GM23338 (cell line): ENCODE results near the gene MYDGF.

Experiments used
- CREB1 ChIP-seq: fragments of 250-450 bp; sonication (Bioruptor Pico); IDR thresholded peaks from 2 replicates; pipeline ENCODE4 v1.5.0; 2020; ENCODE audit warnings: low read depth, mild to moderate bottlenecking, moderate library complexity
- CTCF ChIP-seq, 2 experiments: fragments of 200-600 bp in 1 of 2; sonication (generic) in 1 of 2; conservative IDR thresholded peaks; 2 replicates each; pipeline versions ENCODE4 v1.5.1 to v1.6.1; 2016 to 2017; ENCODE audit warnings: antibody characterized with exemption in 2 of 2, low read depth in 2 of 2, mild to moderate bottlenecking in 2 of 2, moderate library complexity in 1 of 2
- POLR2AphosphoS5 ChIP-seq: IDR thresholded peaks from 2 replicates; pipeline ENCODE4 v1.6.1; 2016; ENCODE audit warnings: antibody characterized with exemption, low read depth

DNA sequence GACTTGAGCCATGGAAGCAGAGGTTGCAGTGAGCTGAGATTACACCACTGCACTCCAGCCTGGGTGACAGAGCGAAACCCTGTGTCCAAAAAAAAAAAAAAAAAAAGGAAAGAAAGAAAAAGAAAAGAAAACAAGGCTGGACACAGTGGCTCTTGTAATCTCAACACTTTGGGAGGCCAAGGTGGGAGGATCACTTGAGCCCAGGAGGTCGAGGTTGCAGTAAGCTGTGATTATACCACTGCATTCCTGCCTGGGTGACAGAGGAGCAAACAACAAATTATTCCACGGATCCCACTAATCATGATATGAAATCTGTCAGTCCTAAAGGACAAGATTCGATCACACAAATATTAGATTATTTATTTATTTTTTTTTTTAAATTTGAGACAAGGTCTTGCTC, 3.1 kb upstream of the MYDGF start:
- TF ChIP-seq POLR2AphosphoS5, result no peak
- TF ChIP-seq CTCF (conservative IDR thresholded peaks at IDR 0.05; ENCODE audit: low read depth in 2 of 2), result no peak
- TF ChIP-seq CREB1 (CRISPR knock-in tag), result no peak
